Neural progenitor cell (in vitro differentiated cells): ENCODE measurements around the gene NRSN2. TPM values are rescaled to one million over a fixed set of nuclear protein-coding genes. Genes with fewer than 3 reads are reported as not detected.

Experiments
- DNase-seq: peaks from one replicate; pipeline ENCODE4 v3.0.0-alpha.2; 2016; ENCODE audit warnings: low spot score
- H2AFZ ChIP-seq: fragments of 200-600 bp; sonication (generic); replicated peaks from 2 replicates; pipeline ENCODE4 v1.6.1; 2016; ENCODE audit warnings: antibody characterized with exemption
- H3F3A ChIP-seq: fragments of 200-600 bp; sonication (generic); 2 replicates; pipeline ENCODE4 v1.6.1; 2016; ENCODE audit warnings: antibody characterized with exemption, low read depth
- H3K27ac ChIP-seq: fragments of 200-600 bp; sonication (generic); 2 replicates; pipeline ENCODE4 v1.5.1; 2016; ENCODE audit warnings: mild to moderate bottlenecking
- H3K27me3 ChIP-seq: fragments of 200-600 bp; sonication (generic); 2 replicates; pipeline ENCODE4 v1.6.1; 2016; ENCODE audit warnings: mild to moderate bottlenecking, moderate library complexity
- H3K36me3 ChIP-seq: fragments of 200-600 bp; sonication (generic); 2 replicates; pipeline ENCODE4 v1.5.1; 2016
- H3K4me1 ChIP-seq: fragments of 200-600 bp; sonication (generic); 2 replicates; pipeline ENCODE4 v1.6.1; 2016; ENCODE audit warnings: mixed run types
- H3K4me2 ChIP-seq: fragments of 200-600 bp; sonication (generic); 2 replicates; pipeline ENCODE4 v1.6.1; 2016
- H3K4me3 ChIP-seq: fragments of 200-600 bp; sonication (generic); 2 replicates; pipeline ENCODE4 v1.5.1; 2016
- H3K79me2 ChIP-seq: fragments of 200-600 bp; sonication (generic); 2 replicates; pipeline ENCODE4 v1.6.1; 2016; ENCODE audit warnings: low read depth
- H3K9ac ChIP-seq: fragments of 200-600 bp; sonication (generic); 2 replicates; pipeline ENCODE4 v1.6.1; 2016
- H3K9me3 ChIP-seq: fragments of 200-600 bp; sonication (generic); 2 replicates; pipeline ENCODE4 v1.5.1; 2016; ENCODE audit warnings: low read depth
- H4K20me1 ChIP-seq: fragments of 200-600 bp; sonication (generic); 2 replicates; pipeline ENCODE4 v1.6.1; 2016; ENCODE audit warnings: low read depth
- H3K27ac Mint-ChIP-seq: 3 replicates; pipeline ENCODE4 v1.8.0; 2021; ENCODE audit warnings: mixed read lengths
- H3K27me3 Mint-ChIP-seq: 2 replicates; pipeline ENCODE4 v1.8.0; 2022; ENCODE audit warnings: low read depth, mild to moderate bottlenecking, inconsistent platforms, moderate library complexity, mixed read lengths; ENCODE audit not compliant: insufficient read depth
- H3K36me3 Mint-ChIP-seq: 3 replicates; pipeline ENCODE4 v1.8.0; 2021; ENCODE audit warnings: mixed read lengths
- H3K4me1 Mint-ChIP-seq: 3 replicates; pipeline ENCODE4 v1.8.0; 2021; ENCODE audit warnings: mixed read lengths
- H3K4me3 Mint-ChIP-seq: 3 replicates; pipeline ENCODE4 v1.8.0; 2021; ENCODE audit warnings: mild to moderate bottlenecking, moderate library complexity, mixed read lengths
- H3K9me3 Mint-ChIP-seq: 3 replicates; pipeline ENCODE4 v1.8.0; 2020; ENCODE audit warnings: mixed read lengths
- CTCF ChIP-seq: fragments of 200-600 bp; sonication (generic); IDR thresholded peaks from 2 replicates; pipeline ENCODE4 v1.5.1; 2017; ENCODE audit warnings: antibody characterized with exemption, mild to moderate bottlenecking
- EZH2 ChIP-seq: fragments of 200-600 bp; sonication (generic); IDR thresholded peaks from 2 replicates; pipeline ENCODE4 v1.6.1; 2017; ENCODE audit warnings: antibody characterized with exemption, mild to moderate bottlenecking, moderate library complexity
- EZH2phosphoT487 ChIP-seq: fragments of 200-600 bp; sonication (generic); IDR thresholded peaks from 2 replicates; pipeline ENCODE4 v1.6.1; 2017; ENCODE audit warnings: antibody characterized with exemption
- total RNA-seq: library from RNA; depleted of rRNA; stranded (reverse); fragments of >200 nt; gene quantifications from 2 replicates; pipeline ENCODE4 v1.2.3, GENCODE V29; 2015; ENCODE audit warnings: low replicate concordance

NRSN2 gene
- total RNA-seq, 1 donor from 2014 or later: 8.8 TPM

DNA sequence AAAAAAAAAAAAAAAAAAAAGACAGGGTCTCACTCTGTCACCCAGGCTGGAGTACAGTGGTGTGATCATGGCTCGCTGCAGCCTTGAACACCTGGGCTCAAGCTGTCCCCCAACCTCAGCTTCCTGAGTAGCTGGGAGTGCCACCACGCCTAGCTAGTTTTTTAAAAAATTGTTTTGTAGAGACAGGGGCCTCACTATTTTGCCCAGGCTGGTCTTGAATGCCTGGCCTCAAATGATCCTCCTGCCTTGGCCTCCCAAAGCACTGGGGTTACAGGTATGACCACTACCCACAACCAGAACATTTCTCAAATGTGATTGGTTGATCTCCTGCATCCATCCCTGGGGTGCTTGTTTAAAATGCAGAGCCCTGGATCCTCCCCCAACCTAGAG lies 55.6 kb downstream of the NRSN2 start:
- H3K9me3 ChIP-seq: no peaks in the 10 kb centered on the region
- Mint-ChIP-seq H3K4me1 (peaks cover 20% of the 10 kb centered on the region), H3K27me3 (peaks cover 6% of the 10 kb centered on the region), H3K9me3 (peaks cover 9% of the 10 kb centered on the region), H3K27ac (no peak overlapping the region), H3K4me3 (no peak overlapping the region), H3K36me3 (no peaks in the 10 kb centered on the region)
- H3F3A ChIP-seq: peaks cover 14% of the 10 kb centered on the region
- H3K36me3 ChIP-seq: no peaks in the 10 kb centered on the region
- no peak overlapping the region for H3K9ac ChIP-seq
- H3K27ac ChIP-seq: no peak overlapping the region
- no peaks in the 10 kb centered on the region for H3K27me3 ChIP-seq
- no peak overlapping the region for H3K4me2 ChIP-seq
- H3K4me1 ChIP-seq: peaks cover 10% of the 10 kb centered on the region
- no peak for TF ChIP-seq EZH2phosphoT487
- no peak for TF ChIP-seq EZH2
- TF ChIP-seq CTCF: no peak
- H2AFZ ChIP-seq: no peak overlapping the region
- no peaks in the 10 kb centered on the region for H3K79me2 ChIP-seq
- DNase-seq: no peak
- H3K4me3 ChIP-seq: no peak overlapping the region
- H4K20me1 ChIP-seq: no peaks in the 10 kb centered on the region

DNA sequence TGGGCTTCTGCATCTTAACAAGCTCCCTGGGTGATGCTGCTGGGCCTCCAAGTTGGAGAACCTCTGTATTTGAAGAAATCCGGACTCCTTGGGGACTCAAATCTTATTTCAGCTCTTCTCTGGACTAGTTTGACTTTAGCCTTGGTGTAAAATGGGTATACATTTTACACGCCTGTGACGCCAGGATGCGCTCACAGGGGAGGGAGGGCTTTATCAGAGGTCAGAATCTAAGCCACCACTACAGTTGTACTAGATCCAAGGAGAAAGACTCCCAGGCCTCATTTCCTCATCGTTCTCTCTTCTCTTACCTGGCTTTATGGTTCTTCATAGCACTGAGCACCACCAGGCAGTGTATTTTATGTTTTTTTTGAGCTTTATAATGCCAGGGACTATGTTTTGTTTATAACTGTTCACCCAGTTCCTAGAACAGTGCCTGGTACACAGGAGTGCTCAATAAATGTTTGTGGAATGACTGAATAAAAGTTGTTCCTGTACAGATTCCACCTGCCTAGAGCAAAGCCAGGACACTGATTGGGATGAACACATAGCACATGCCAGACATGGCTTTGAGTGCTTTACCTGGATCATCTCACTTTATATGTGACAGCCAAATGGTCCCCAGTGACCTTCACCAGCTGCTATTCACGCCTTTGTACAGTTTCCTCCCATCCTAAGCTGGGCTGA lies 56.1 kb downstream of the NRSN2 start:
- Histone ChIP-seq H3K4me3 (no peak overlapping the region), H3K36me3 (no peaks in the 10 kb centered on the region), H3K9me3 (no peaks in the 10 kb centered on the region), H3F3A (peaks cover 16% of the 10 kb centered on the region), H3K4me2 (no peak overlapping the region), H3K79me2 (peaks cover under 1% of the 10 kb centered on the region), H2AFZ (no peak overlapping the region), H4K20me1 (no peaks in the 10 kb centered on the region), H3K4me1 (peaks cover 10% of the 10 kb centered on the region), H3K27ac (no peak overlapping the region), H3K27me3 (no peaks in the 10 kb centered on the region), H3K9ac (no peak overlapping the region)
- H3K27me3 Mint-ChIP-seq: peaks cover 4% of the 10 kb centered on the region
- peaks cover 9% of the 10 kb centered on the region for H3K9me3 Mint-ChIP-seq
- no peak overlapping the region for H3K27ac Mint-ChIP-seq
- no peak for DNase-seq
- no peaks in the 10 kb centered on the region for H3K36me3 Mint-ChIP-seq
- H3K4me1 Mint-ChIP-seq: peaks cover 20% of the 10 kb centered on the region
- TF ChIP-seq CTCF: no peak
- no peak for TF ChIP-seq EZH2phosphoT487
- no peak for TF ChIP-seq EZH2
- H3K4me3 Mint-ChIP-seq: no peak overlapping the region

GRCh38 chr20:403582-403957 lies 56.7 kb downstream of the NRSN2 start:
- H3K4me1 ChIP-seq: peaks cover 10% of the 10 kb centered on the region
- H3K4me1 Mint-ChIP-seq: peaks cover 20% of the 10 kb centered on the region
- no peak overlapping the region for H2AFZ ChIP-seq
- no peak overlapping the region for H3K4me3 ChIP-seq
- H3K27ac ChIP-seq: no peak overlapping the region
- no peaks in the 10 kb centered on the region for H3K36me3 ChIP-seq
- H3K27me3 ChIP-seq: no peaks in the 10 kb centered on the region
- no peak for DNase-seq
- H3F3A ChIP-seq: peaks cover 16% of the 10 kb centered on the region
- peaks cover 4% of the 10 kb centered on the region for H3K27me3 Mint-ChIP-seq
- peaks cover 5% of the 10 kb centered on the region for H3K79me2 ChIP-seq
- no peak overlapping the region for H3K4me3 Mint-ChIP-seq
- H4K20me1 ChIP-seq: peaks cover 3% of the 10 kb centered on the region
- H3K4me2 ChIP-seq: no peak overlapping the region
- H3K36me3 Mint-ChIP-seq: no peaks in the 10 kb centered on the region
- H3K27ac Mint-ChIP-seq: no peak overlapping the region
- TF ChIP-seq EZH2 (no peak), CTCF (no peak)
- H3K9ac ChIP-seq: no peak overlapping the region
- H3K9me3 ChIP-seq: no peaks in the 10 kb centered on the region
- peaks cover 9% of the 10 kb centered on the region for H3K9me3 Mint-ChIP-seq
